Stimulated activated CD4-positive, alpha-beta T cell treated with anti-CD3 and anti-CD28 coated beads, Interleukin-4, amount 100 ng/mL, for 4 hours (primary cell): ENCODE results near the gene PARP9.
A peak's percentile ranks its signal among the peaks of the same experiment; 100 is the strongest.
"Not testable (repeated sequence)": the region's sequence is repeated elsewhere in the genome, so short reads cannot be mapped to it uniquely, and the experiment has no call there.

ENCODE experiments used
- DNase-seq, 2 experiments: peaks; one replicate each; pipeline ENCODE4 v3.0.0-alpha.2; 2020

The PARP9 gene

DNA sequence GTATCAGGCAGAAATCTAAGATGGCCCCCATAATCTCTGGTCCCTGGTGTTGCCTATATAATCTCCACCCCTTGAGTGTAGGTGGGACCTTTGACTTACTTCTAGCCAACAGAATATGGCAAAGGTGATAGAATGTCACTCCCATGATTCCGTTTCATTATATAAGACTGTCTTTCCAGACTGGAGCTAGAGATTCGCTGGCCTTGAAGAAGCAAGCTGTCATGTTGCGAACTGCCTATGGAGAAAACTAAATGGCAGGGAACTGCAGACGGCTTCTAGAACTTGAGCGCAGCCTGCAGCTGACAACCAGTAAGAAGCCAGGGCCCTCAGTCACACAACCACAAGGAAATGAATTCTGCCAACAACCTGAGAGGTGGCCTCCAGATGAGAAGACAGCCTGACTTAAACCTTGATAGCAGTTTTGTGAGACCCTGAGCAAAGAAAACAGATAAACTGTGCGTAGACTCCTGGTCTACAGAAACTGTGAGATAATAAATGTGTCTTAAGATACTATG lies 47.2 kb downstream of the PARP9 start:
- no peak for DNase-seq

DNA sequence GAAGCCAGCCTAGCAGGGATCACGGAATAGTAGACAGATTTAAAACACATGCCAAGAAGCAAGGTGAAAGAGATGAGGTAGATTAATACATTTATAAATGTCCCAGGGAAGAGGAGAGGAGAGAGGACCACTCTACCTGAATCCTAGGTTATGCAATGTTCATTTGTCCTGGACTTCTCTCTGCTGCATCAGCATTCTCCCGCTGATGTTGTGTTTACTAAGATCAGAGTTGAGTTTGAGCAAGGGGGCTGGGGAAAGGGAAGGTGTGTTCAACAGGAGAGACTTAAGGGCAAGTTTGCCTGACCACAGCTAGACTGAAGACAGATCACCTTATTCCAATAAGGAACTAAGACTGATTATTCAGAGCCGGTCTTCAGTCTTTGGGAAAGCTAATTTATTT lies 48.2 kb downstream of the PARP9 start:
- DNase-seq: no peak

DNA sequence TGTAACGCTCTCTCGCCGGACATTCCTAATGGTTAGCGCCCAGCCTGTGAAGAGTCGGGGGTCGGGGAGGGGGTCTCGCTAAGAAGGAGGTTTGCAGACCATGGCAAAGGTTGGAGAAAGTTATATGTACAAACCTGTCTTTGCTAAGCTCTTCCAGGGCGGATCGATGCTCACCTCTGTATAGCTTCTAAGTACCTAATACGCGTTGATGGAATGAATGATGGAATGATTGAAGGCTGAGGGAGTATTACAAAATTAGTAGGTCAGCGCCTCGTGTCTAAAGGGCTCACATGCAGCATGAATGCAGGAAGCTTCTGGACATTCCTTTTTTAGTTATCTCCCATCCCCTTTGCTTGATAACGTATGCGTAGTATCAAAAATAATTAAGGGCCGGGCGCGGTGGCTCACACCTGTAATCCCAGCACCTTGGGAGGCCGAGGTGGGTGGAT lies 49.1 kb downstream of the PARP9 start:
- no peak for DNase-seq

DNA sequence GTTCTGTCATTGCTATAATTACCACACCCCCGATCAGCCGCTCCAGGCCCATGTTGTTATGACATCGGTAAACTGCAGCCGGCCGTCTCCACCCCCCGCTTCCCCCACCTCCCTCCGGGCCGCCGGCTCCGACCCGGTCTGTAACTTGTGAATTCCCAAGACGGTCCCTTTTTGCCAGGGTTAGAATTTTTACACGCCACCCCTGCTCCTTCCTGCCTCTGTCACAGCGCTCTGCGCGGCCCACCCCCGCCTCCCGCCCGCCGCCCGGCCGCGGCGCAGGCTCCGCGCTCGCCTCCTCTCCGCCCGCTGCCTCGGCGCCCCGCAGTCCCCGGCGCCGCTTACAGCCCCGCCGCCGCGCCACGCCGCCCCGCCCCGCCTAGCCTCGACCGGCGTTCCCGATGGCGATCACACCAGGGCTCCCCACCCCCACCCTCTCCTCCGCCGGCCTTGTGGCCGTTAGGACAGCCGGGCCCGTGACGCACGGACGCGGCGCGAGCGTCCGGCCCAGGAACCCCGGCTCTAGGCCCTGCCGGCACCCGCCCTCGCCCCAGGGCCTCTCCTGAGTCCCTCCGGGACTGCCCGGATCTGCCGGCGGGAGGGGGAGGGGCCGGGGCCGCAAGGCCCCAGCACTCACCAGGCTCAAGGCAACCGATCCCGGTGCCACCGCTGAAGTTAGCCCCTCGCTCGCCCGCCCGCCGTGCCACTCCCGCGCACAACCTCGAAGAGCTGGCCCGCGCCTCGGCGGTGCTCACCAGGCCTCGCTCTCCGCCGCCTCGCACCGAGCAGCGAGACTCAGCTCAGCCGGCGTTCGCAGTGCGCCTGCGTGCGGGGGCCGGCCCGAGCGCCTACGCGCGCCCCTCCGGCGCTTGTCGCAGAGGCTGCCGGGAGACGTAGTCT lies 49.7 kb downstream of the PARP9 start, which contains the start of gene KPNA1:
TSS of gene KPNA1 (minus strand) at position 817 of the 897 bp plus-strand sequence. CDS start 18,374 bp downstream, outside the sequence.
- peak; percentile 85 to 88 for DNase-seq

DNA sequence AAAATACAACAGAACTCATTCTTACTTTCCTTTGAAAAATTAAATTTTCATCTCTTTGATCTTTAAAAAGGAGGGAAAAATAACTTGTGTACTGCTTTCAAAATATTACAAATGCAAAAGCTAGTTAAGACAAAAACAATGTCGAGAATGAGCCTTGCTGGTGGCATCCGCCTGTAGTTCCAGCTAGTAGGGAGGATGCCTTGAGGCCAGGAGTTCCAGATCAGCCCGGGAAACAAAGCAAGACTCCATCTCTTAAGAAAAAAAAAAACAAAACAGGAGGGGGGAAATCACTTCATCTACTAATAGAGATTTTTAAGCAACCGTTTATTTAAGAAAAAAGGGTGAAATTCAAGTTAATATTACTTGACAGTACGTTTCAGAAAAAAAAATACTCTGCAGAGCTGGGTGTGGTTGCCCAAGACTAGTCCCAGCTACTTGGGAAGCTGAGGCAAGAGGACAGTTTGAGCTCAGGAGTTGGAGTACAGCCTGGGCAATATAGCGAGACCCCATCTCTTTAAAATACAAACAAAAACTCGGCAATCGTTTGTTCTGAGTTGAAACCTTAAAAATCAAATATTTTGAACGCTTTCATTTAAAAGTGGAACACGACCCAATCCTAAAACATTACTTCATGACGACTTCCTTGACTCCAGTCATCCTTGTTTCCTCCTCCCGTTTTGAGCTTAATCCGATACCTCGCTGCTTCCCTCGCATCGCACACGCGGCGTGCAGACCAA lies 50.5 kb downstream of the PARP9 start:
- DNase-seq: no peak

DNA sequence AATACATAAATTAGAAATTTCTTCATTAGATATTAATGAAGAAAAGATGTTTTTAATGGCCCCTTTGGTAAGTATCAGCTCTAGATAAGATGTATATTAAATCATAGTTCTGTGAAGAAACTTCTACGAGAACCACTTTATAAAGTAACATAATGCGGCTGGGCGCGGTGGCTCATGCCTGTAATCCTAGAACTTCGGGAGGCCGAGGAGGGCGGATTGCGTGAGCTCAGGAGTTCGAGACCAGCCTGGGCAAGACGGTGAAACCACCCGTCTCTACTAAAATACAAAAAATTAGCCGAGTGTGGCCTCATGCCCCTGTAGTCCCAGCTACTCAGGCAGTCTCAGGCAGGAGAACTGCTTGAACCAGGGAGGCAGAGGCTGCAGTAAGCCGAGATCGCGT lies 51.8 kb downstream of the PARP9 start:
- DNase-seq: no peak

DNA sequence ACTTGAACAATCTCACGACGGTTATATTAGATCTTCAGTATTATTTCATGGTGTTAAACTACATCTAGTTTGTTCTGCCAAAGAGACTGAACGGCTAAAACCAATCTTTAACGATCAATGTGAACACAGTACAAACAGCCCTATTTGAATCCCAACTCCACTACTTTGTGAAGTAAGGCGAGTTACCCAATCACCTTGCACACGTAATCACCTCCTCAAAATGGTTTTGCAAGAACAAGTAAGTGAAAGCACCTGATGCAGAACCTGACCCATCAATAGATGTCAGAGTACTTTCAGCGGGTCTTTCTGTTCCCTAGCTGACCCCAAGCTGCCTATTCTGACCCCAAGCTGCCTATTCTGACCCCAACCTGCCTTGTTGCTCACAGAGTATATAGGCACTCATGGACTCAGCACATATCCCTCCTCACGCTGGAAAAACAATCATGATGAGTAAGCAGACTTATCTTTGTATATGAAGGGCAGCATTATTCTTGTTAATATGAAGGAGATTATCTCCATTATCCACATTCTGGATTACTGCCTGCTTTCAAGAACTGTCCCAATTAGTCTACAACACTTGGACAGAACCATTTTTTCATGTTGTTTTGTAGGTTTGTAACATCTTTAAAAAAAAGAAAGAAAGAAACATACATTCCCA lies 53.1 kb downstream of the PARP9 start:
- DNase-seq: no peak

DNA sequence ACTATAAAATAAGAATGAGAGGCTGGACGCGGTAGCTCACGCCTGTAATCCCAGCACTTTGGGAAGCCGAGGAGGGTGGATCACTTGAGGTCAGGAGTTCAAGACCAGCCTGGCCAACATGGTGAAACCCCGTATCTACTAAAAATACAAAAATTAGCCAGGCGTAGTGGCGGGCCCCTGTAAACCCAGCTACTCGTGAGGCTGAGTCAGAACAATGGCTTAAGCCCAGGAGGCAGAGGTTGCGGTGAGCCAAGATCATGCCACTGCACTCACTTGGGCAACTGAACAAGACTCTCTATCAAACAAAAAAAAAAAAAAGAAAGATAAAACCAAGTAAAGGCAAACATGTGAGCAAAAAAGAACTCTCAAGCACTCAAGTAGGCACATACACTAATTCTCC lies 55.2 kb downstream of the PARP9 start:
- not testable (repeated sequence) for DNase-seq

DNA sequence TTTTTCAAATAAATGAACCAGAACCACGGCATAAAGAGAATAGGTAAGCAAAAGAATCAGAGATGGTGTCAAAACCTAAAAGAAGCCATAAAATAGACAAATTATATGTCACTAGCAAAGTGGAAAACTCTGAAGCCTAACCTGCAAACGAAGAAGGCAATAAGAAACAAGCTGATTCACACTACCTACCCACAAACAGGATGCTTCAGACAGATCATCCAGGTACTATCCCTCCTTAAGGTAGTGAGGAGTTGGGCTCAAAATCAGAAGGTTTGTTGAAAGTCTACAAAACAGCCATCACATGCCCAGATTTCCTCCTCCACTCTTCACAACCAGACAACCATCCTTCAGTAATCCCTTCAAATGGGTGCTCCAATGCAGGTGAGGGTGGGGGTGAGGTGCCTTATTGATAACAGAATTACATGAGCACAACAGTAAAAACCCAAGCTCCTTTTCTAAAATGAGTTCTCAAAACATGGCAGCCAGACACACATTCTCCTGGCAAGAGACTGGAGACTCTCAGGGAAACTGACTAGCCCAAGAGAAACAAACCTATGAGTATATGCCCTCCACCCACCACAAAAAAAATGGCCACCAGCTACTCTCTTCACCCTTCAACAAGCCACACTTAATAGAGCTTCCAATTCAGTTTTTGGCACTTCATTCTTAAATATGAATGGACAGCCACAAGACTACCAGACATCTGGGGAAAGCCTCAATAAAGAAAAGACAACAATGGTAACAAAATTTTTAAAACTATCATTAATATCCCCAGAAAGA lies 55.8 kb downstream of the PARP9 start:
- no peak for DNase-seq

DNA sequence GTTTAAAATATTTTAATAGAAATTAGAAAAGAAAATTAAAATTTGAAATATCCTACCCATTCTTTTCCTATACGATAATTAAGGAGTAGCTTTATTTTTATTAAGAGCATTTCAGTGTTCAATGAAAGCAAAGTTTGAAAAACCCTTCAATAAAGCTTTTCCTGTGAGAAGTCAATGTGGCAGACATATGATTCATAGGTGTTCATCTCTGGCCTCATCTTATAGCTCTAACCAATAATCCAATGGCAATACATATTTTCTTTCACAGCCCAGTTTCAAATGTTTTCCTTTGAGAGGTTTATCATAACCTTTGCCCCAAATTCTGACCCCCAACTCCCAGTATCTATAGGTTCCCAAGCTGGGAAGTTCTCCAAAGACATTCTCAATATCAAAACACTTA lies 57.6 kb downstream of the PARP9 start:
- DNase-seq: no peak

DNA sequence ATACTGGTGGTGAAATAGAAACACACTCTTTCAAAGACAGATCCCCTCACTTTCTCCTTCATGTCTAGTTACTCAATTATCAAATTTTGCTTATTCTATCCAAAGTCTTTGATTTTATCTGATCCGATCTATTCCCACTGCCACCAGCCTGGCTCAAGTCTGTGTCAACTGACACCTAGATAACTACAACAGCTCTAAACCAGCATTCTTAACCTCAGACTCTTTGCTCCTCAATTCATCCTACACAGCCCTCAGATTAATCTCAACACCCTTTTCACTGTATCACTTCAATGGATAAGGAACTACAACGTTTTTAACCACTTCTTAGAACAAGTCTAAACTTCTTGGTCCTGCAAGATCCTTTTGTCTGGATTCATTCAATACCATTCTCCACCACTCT lies 58.4 kb downstream of the PARP9 start:
- no peak for DNase-seq

DNA sequence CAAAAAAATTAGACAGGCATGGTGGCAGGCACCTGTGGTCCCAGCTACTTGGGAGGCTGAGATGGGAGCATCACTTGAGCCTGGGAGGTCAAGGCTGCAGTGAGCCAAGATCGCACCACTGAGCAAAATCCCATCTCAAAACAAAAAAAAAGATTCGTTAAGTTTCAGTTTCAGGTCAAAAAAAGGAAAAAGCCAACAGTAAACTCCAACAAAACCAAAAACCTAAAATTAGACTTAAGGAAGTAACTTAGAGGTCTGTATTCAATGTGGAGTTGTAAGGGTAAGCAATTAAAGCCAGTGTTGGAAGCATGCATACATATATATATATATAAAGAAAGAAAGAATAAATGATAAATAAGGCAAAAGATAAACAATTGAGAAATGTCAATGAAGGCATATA lies 61.2 kb downstream of the PARP9 start:
- no peak for DNase-seq

DNA sequence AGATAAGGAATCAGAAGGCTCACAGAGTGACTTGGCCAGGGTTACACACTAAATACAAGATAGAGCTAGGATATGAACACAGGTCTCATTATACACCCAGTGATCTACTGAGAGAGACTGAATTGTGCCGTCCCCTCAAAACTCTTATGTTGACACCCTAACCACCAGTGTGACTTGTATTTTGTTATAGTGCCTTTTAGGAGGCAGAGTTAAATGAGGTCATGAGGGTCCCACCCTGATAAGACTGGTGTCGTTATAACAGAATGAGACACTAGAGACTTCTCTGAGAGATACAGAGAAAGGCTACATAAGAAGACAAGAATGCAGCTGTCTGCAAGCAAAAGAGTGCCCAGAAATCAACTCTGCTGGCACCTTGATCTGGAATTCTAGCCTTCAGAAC lies 62.0 kb downstream of the PARP9 start:
- no peak for DNase-seq

DNA sequence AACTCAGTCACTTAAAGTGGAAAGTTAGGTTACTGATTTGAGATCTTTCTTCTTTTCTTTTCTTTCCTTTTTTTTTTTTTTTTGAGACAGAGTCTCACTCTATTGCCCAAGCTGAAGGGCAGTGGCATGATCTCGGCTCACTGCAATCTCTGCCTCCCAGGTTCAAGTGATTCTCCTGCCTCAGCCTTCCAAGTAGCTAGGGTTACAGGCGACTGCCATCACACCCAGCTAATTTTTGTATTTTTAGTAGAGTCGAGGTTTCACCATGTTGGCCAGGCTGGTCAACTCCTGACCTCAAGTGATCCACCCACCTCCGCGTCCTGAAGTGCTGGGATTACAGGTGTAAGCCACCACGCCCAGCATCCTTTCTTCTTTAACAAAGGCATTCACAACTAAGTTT lies 63.1 kb downstream of the PARP9 start:
- DNase-seq: not testable (repeated sequence)

DNA sequence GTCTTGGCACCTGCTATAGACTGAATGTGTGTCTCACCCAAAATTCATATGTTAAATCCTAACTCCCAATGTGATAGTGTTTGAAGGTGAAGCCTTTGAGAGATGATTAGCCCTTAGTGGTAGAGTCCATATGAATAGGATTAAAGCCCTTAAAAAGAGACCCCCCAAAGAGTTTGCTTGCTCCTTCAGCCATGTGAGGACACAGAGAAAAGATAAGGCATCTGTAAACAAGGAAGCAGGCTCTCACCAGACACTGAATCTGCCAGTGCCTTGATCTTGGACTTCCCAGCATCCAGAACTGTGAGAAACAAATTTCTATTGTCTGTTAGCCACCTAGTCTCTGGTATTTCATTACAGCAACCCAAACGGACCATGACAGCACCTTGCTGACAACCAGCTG lies 65.9 kb downstream of the PARP9 start:
- no peak for DNase-seq

DNA sequence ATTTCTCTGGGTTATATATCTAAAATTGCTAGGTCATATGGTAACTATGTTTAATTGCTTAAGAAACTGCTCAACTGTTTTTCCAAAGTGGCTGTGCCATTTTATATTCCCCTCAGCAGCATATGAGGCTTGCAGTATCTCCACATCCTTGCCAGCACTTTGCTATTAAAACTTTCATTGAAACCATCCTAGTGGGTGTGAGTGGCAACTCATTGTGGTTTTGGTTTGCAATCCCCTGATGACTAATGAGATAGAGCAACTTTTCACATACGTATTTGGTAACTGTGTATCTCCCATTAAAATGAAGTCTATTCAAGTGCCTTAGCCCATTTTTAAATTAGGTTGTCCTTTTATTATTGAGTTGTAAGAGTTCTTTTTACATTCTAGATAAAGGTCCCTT lies 66.7 kb downstream of the PARP9 start:
- peak in 1 of 2 experiments; percentile 41 for DNase-seq

DNA sequence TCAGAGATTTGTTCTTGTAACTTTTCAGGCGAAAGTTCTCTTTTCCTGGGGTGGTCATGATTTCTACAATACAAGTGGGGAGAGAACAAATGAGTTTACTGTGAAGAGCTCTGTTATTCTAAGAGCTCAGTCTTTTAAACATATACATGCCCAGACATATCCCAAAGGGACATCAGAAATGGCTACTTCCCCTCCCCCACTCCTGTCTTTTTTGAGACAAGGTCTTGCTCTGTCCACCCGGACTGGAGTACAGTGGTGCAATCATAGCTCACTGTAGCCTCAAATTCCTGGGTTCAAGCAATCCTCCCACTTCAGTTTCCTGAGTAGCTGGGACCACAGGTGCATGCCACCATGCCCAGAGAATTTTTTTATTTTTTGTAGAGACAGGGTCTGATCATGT lies 67.6 kb downstream of the PARP9 start:
- no peak for DNase-seq

DNA sequence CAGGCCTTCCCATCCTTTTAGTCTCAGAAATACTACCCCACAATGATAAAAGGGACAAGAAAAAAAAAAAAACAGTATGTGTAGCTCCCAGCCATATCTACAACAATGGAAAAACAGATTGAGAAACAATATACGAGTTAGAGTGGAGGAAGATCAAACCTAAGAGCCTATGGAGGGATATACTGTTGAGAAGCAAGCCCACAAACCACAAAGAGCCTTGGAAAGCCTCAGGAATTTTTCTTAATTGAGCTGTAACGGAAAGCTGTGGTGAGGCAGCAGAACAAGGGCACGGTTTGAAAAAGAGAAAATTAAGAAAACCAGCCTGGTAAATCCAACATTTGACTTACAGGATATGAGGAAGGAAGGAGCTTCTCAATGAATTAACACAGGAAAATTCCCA lies 70.8 kb downstream of the PARP9 start:
- DNase-seq: no peak

DNA sequence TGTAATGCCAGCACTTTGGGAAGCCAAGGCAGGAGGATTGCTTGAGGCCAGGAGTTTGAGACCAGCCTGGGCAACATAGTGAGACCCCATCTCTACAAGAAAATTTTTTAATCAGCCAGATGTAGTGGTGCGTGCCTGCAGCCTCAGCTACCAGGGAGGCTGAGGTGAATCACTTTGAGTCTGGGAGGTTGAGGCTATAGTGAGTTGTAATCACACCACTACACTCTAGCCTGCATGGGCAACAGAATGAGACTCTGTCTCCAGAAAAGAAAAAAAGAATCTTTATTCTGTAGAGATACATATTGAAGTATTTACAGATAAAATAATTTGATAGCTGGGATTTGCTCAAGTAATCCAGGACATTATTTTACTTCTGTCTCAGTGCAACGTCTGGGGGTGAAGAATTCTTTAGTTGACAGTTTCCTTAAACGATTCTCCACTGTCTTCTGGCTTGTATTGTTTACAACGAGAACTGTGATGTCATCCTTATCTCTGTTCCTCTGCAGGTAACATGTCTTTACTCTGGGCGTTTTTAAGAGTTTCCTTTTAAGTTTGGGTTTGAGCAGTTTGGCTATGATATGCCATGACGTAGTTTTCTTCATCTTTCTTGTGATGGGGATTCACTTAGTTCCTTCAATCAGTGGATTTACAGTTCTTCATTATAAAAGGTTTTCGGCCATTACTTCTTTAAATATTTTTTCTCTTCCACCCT lies 75.7 kb downstream of the PARP9 start:
- DNase-seq: no peak

DNA sequence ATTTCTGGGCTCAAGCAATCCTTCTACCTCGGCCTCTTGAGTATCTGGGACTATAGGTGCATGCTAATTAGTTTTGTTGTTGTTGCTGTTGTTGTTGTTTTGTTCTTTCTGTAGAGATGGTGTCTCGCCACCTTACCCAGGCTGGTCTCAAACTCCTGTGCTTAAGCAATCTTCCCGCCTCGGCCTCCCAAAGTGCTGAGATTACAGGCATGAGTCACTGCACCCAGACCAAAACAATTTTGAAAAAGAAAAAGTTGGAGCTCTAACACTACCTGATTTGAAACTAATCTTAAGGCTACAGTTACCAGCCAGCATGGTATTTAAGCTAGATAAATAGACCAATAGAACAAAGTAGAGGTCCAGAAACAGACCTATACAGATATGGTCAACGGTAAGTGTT lies 79.1 kb downstream of the PARP9 start:
- DNase-seq: no peak

DNA sequence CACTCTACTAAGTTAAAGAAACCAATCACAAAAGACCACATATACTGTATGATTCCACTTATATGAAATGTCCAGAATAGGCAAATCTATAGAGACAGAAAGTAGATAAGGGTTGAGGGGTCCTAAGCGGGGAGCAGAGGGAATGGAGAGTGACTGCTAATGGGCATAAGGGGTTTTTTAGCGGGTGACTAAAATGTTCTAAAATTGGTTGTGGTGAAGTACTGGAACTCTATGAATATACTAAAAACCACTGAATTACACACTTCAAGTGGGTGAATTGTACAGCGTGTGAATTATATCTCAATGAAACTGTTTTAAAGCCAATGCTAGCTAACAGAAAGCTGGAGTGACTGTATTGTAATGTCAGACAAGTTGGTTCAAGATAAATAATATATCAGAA lies 82.7 kb downstream of the PARP9 start:
- DNase-seq: no peak
